HT-29 (cell line): ENCODE data around the gene FRY. TPM values are rescaled to one million over a fixed set of nuclear protein-coding genes. Genes with fewer than 3 reads are reported as not detected.

Source experiments
- DNase-seq: peaks from one replicate; pipeline ENCODE4 v3.0.0-alpha.2; 2015; ENCODE audit warnings: low spot score
- total RNA-seq: library from RNA; depleted of rRNA; stranded (reverse); fragments of >200 nt; shearing (Covaris generic); gene quantifications from 2 replicates; pipeline ENCODE4 v1.2.3, GENCODE V29; 2014

The FRY gene
- total RNA-seq, 1 experiment from 2014 or later, result 29.4 TPM

DNA sequence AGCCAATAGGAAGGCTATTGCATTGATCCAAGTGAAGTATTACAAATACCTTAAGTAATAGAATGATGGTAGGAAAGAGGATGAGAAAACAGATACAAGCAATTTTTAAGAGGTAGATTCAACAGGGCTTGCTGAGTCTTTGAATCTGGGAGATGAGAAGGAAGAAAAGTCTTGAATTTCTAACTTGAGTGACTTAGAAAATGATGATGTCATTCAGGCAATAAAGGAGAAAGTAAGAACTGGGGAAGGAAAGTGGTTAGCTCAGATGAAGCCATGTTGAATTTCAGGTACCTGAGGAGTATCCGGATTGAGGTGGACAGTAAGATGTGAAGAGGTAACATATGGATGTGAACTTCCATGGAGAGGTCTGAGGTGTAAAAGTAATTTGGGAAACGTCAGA is 15.5 kb upstream of the FRY start:
- no peak for DNase-seq

DNA sequence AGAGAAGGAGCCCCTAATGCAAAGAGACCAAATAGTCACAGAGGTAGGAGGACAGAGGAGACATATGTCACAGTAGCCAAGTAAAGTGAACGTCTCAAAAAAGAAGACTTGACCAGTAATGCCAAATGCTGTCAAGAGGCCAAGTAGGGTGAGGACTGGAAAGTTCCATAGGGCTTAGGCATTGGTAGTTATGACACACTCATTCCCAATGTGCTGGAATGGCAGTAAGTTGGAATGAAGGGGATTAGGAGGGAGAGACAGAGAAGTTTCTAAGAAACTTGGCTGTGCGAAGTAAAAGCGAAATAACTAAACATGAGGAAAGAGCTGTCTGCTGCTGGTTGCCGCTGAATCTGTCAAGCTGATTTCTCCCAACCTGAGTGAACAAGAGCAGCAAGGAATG is 14.9 kb upstream of the FRY start:
- no peak for DNase-seq

DNA sequence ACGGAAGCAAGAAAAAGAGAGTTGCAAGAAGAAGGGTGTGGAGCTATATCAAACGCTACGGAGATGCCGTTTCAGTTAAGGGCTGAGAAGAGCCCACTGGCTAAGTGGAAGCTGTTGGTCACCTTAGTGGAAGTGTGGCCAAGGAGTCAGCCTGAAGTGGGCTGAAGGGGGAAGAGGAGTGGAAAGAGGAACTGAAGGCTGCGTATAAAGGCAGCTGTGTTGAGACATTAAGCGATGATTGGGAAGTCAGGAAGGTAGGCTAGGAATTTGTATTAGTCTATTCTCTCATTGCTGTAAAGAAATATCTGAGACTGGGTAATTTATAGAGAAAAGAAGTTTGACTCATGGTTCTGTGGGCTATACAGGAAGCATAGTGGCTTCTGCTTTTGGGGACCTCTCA is 14.1 kb upstream of the FRY start:
- no peak for DNase-seq

DNA sequence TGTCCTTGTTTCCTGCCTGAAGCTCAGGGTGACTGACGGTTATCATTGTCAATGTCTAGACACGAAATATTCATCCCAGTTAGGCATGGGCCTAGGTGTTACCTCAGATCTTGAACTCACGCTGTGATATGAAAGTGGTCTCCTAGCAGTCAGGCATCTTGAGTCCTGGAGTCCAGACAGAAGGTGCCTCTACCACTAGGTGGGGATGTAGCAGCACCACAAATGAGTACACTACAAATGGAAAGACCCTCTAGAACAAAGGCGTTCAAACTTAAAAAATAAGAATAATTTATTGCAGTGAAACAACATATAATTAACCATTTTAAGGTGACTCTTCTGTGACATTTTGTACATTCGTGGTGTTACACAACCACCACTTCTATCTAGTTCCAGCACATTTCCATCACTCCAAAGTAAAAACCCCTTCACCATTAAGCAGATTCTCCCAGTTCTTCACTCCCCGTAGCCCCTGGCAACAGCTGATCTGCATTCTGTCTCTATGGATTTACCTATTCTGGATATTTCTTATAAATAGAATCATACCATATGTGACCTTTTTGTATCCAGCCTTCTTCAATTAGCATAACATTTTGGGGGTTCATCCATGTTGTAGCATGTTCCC is 11.9 kb upstream of the FRY start:
- DNase-seq, result peak; percentile 77

DNA sequence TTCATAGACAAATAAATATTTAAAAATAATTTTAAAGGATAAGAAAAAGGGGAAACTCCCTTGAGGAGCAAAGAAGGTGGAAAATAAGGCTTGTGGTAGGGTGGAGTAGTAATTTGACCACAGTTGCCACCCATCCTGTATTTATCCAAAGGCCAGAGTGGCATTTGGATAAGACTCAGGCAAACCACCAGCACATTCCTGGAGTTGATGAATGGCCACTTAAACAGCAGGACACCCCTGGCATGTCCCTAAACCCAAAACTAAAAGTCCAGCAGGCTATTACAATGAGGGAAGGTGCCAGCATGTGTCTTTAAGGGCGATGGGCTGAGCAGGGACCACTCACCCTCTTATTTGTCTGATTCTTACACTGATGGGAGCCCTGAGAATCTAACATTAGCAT is 9.8 kb upstream of the FRY start:
- DNase-seq, result no peak

DNA sequence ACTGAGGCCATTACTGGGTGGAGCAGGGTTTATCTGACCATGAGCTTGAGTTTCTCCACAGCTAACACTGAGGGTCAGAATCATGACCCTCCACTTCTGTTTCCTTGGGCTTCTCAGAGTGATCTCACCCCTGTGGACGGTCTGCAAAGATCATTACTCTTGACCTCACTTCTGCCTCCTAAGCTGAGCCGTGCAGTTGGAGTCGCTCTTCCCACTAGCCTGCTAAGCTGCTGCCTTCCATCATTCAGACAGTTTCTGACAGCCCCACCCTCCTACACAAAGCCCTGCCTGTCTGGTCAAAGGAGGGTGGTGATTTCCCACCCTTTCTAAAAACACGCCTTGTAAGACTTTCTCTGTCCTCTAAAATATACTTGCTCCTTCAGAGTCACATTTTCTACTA is 9.3 kb upstream of the FRY start:
- DNase-seq, result peak; percentile 97

DNA sequence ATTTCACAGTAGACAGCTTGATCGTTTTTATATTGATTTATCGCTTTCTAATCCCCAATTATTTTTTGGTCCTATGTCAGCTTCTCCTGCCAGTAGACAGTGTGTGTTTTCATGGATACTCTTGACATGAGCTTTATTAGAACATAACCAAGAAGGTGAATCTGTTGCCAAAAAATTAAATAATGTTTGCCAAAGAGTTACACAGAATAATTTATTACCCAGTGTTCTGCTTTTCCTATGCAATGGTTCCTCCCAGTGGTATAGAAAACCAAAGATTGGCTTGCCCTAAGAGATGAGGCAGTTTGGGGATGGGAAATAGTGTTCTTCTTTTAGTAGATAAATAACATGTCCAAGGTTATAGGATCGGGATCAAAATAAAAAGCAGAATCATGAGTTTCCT is 8.5 kb upstream of the FRY start:
- DNase-seq, result peak; percentile 55

DNA sequence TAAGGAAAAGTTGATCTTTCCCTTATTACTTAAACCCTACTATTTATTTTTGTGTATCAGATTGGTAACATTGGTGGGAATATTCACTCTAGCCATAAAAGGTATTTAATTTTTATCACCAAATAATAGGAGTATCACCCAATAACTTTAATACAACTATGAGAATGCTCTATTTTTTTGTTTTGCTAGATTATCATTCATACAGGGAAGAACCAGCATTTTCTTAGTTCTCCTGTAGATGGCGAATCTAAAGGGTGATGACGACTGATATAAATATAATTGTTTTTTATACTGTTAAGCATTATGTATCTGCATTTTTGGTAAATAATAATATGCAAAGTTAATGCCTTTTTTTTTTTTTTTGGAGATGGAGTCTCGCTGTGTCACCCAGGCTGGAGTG is 7.9 kb upstream of the FRY start:
- peak; percentile 66 for DNase-seq

DNA sequence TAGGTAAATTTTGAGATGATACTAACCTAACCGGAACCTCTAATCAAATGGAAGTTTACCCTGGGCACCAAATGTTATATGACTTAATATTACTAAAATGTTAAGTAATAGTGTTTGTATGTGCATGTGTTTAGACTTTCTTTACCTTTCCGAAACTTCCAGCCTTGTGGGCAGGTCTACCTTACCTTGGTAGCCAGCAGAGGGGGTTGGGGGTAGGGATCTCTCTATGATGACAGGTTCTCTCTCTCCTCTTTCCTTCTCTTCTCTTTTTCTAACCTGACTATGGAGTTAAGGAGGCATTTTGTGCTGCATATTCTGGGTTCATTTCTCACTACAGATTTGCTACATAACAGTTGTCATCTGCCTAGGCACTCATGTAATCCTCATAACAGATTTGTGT is 6.8 kb upstream of the FRY start:
- DNase-seq, result no peak

DNA sequence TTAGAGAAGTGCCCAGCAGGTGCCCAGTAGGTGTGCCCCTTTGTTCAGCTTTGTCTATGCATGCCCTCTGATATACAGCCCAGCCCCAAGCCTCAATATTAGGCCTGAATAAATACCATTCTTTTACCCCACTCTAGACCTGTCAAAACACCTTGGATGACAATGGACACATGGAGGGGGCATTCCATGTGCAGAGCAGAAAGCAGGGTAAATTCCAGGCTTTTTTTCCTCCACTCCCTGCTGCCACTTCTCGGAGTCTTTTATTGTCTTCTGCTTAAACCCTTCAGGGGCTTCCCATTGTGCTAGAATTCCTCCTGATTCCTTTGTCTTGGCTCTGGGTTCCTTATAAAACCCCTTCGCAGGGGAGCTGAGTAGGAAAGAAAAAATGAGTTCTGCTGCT is 5.8 kb upstream of the FRY start:
- no peak for DNase-seq

DNA sequence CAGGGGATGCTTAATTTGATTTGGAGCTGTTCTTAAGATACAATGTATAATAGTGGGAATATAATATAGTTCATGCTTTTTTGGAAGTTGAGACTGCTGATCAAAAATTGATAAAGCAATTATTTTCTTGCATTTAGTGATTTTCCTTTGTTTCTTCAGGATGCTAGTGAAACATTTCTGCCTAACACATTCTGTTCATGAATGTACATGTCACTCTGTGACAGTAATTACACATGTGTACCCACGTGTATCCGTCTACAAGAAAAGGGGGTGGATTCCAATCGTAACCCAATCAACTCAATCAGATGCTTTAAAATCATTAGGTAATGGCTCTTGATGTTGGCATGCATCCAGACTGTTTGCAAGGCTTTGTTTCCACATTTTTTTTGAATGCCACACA is 5.0 kb upstream of the FRY start:
- no peak for DNase-seq

DNA sequence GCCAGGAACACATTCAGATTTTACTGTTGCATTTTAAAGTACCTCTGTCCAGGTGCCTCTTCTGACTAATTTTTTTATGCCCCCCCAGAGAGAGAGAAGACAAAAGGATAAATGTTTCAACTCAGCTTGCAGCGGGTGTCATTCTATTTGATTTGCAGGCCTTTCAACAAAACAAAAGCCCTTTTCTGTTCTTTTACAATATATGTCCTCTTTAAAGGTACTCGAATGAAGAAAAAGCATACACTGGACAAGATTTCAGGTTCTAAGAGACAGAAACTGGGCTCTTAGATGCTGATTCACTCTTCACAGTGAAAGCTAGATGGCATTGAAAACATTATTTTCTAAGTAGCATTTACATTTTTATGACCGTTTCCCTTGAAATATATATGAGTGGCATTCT is 2.9 kb upstream of the FRY start:
- DNase-seq, result no peak

DNA sequence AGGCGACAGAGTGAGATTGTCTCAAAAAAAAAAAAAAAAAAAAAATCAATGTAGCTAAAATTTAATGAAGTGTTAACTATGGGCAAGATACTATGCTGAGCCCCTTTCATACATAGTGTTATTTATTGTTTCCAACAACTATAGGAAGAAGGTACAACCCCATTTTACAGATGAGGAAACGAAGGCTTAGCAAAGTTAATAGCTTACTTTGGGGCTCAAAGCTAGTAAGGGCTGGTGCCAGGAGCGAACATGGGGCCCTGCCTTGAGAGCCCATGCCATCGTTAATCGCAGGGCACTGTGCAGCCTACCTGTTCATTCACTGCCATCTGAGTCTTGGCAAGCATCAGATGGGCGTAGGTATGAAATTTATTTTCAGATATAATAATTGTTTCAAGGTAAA is 1.9 kb upstream of the FRY start:
- no peak for DNase-seq

DNA sequence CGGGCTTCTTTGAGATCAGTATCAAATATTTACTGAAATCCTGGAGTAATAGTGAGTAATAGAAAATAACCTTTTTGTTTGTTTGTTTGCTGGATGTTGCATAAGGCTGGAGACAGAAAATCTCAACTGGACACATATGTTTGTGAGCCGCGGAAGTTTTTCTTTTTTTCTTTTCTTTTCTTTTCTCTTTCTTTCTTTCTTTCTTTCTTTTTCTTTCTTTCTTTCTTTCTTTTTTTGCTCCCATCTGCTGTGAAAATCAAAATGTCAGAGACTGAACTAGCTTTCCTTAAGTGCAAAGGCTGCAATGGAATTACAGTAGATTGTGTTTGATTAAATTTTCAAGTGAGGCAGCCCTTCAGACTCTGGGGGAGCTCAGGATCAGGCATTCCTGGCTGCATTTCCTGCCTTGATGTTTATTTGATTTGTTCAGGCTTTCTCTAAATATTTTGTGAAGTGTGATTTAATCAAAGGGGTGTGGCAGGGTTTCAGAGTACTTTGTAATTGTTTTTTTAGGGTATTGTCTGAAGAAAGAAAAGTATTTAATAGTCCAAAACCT is 319 bp downstream of the FRY start:
- DNase-seq, result no peak

DNA sequence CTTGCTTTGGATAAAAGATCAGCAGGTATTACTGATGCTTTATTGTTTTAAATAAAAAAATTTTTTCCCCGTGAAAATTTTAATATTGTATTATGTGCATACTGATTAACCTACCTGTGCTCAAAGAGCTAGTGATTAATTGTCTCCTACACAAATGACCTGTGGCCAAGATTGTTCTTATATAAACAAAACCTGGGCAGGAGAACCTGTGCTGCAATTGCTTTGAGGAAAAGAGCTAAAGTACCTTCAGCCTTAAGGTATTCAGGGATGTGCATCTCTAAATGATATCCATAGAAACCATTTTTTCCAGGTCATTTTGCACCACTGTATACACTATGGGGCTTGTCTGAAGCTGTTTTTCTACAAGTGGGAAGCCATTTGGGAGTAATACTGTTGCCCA is 1.2 kb downstream of the FRY start:
- peak; percentile 73 for DNase-seq

DNA sequence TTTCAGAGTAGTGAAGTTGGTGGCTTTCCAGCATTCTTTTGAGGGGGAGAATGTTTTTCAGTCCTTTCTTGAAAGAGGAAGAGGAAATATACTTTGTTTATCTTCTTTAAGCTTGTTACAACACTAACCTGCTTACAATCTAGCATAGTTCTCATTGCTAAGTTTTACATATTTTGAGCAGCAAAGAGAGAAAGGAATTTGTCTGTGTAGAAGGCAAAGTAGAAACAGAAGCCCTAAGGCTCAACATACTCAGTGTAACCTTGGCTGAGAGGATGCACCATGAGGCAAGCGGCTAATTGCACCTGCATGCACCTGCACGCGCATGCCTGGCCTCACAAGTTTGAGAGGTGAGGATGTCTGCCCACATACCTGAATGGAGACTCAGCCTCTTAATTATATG is 2.2 kb downstream of the FRY start:
- no peak for DNase-seq

DNA sequence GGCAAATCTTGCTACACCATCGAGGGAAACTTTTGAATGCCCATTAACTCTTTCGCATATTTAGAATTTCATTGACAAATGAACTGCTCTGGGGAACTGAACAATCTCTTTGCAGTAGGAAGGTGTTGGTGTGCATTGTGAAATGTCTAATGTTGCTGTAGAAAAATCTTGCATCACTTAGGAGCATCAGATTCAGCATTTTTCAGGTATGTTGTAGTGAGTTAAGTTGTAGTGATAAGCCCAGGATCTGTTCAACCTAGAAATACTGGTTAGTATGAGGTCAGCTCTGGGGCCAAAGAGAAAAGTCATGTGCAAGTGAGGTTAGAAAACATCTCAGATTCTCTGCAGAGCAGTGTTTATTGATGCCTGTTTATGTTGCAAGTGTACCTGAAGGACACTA is 4.1 kb downstream of the FRY start:
- no peak for DNase-seq

DNA sequence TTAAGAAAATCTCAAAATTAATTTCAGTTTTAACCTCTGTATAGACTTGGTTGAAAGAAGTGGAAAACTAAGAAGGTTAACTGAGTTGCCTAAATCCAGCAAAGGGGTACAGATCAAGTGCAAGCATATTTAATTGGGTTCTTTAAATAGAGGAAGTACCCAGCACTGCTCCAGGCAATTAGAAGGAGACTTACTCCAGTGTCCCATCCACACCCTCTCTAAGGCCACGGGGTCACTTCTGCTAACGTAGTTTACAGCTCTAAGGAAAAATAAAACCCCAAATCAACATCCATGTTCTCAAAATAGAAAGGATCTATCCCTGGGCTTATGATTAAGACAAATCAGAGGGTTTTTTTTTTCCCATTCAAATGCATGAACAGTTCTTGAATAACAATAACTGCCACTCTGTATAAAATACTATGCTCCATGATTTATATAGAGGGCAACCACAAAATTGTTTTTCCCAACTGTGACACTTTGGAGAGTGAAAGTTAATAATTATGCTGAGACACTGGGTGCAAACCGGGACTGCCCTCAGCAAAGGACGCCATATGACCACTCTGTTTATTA is 4.6 kb downstream of the FRY start:
- DNase-seq, result no peak

DNA sequence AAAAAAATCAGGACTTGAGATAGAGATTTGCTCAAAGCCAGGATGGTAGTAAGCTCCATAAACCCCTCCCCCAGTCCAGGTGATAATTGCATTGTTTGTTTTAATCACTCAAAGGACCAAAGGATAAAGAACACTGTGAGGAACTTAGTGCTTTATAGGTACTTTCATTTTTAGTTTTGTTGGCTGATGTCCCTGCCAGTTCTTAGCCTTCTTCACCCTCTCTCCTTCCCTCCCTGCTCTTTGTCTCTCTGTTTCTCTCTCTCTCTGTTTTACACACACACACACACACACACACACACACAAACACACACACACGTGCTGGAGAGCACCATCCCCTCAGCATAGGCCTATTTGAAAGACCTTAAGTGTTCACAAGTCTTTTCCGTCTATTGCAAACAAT is 5.2 kb downstream of the FRY start:
- no peak for DNase-seq

DNA sequence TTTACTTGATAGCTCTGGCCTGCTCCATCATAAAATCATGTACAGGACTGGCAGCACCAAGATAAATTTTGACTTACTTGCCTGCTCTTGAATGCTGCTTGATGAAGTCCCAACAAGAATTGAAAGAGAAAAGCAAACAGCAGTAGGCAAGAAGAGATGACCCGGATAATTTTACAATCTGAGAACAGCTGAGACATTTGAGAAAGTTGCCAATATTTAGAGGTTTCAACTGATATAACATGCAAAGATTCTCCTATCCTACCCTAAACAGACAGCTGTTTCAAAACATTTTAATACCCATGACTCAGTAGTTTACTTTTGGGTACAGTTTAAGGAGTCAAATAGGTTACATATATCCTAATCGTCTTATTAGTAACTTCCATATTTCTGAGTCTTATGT is 5.9 kb downstream of the FRY start:
- no peak for DNase-seq

DNA sequence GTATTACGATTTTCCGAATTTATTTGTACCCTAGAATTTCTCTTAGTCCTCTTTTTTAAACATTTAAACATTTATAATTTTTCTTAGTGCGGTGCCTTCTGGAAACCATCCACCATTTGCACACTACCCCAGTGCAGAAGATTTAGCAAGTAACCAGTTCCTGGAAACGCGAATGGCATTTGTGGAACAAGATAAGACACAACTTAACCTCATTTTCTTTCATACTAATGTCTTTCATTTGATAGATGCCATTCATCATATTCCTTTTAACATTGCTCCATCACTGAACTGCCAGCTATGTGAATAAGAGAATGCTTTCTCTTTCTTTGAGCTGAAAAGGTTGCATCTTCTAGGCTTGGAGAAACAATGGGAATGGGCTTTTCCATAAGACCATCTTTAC is 6.8 kb downstream of the FRY start:
- no peak for DNase-seq

DNA sequence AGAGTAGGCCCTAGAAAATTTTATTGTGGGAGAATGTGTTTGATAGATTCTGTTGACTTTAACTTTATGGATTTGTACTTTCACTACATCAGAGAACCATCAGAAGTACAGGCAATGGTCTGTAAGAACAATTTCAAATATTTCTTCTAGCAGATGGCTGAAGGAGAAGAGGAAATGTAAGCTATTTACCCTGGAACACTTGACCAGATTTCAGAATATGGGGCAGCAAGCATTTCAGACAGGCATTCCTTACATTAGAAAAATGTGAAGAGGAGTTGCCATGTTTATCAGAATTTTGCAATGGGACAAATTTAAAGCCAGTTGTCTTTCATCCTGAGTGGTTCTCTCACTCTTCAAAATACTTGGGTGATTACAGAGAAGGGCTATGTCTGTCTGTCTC is 7.5 kb downstream of the FRY start:
- DNase-seq, result no peak

DNA sequence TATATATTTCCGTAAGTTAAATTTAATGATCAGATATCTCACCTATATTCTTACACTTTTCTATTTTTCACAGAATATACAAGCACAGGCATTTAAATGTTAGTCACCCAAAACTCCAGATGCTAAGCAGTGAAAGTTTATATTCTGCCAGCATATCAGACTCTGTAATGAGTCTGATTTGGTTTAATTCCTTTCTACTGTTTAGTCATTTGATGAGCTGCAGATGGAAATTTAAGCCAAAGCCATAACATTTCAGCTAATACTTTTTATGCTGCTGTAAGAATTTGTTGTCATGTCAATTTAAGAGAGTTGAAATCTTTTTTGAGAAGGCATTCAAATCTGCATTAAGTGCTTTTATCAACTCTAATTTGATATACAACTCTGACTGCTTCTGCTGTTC is 8.0 kb downstream of the FRY start:
- DNase-seq, result no peak
